Measurements from ENCODE around the gene NKD2. TPM values are rescaled to one million over a fixed set of nuclear protein-coding genes. Genes with fewer than 3 reads are reported as not detected.

NKD2 gene
- total RNA-seq, 1 donor from 2014 or later: 0.41 TPM

DNA sequence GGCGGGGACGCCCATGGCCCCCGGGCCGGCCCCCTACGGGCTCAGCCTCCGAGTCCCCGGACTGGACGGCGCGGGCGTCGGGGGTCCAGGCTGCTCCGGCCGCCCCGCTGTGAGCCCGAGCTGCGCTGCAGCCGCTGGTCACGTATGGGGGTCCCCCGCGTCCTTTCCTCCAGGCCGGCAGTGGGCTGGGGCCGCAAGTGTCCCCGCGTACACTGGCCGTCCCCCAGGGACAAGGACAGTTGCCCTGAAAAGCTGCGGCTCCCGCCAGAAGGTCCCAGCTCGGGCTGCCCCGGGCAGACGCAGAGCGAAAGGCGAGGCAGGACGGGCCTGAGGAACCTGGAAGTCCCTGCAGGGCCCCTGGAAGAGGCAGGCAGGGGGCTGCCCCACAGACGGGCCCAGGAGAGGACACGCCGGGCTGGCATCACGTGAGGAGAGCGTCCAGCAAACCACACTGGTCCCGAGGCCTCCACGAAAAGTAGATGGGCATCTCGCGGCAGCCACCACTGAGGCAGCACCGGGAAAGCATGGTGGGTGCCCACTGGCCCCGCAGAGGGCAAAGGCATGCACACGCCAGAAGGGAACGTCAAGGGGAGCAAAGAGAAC lies 3.3 kb upstream of the NKD2 start:
- FAIRE-seq: no peak
- peaks cover 55% of the 10 kb centered on the region for H3K27me3 ChIP-seq (ENCODE audit: insufficient read depth, low read length)
- Mint-ChIP-seq H3K4me3 (ENCODE audit: unreplicated experiment) (no peak overlapping the region), H3K27me3 (ENCODE audit: low read depth, unreplicated experiment) (peaks cover 48% of the 10 kb centered on the region), H3K27ac (ENCODE audit: unreplicated experiment) (no peak overlapping the region), H3K36me3 (ENCODE audit: low read depth, unreplicated experiment) (peaks cover 1% of the 10 kb centered on the region), H3K4me1 (ENCODE audit: low read depth, unreplicated experiment) (no peaks in the 10 kb centered on the region), H3K9me3 (ENCODE audit: unreplicated experiment) (no peaks in the 10 kb centered on the region)
- H3K4me2 ChIP-seq (ENCODE audit: low read length): peak overlapping the region; percentile 52
- no peak overlapping the region for H2AFZ ChIP-seq (ENCODE audit: low read depth, low read length)
- H3K4me3 ChIP-seq (ENCODE audit: insufficient read depth, low read depth, low read length): no peak overlapping the region
- no peaks in the 10 kb centered on the region for H4K20me1 ChIP-seq (ENCODE audit: insufficient read depth, low read length)
- DNase-seq (ENCODE audit: low read depth): no peak
- H3K27ac ChIP-seq (ENCODE audit: low read depth, low read length): no peak overlapping the region
- H3K36me3 ChIP-seq (ENCODE audit: insufficient read depth, low read length): no peaks in the 10 kb centered on the region
- no peaks in the 10 kb centered on the region for H3K79me2 ChIP-seq (ENCODE audit: insufficient read depth, low read length)
- H3K9ac ChIP-seq (ENCODE audit: low read length): no peak overlapping the region
- H3K4me1 ChIP-seq (ENCODE audit: insufficient read depth, low read length): no peaks in the 10 kb centered on the region
- TF ChIP-seq EZH2 (IDR thresholded peaks at IDR 0.05; ENCODE audit: insufficient read depth, low read length): peak; percentile 55
- TF ChIP-seq, protein P1, sequence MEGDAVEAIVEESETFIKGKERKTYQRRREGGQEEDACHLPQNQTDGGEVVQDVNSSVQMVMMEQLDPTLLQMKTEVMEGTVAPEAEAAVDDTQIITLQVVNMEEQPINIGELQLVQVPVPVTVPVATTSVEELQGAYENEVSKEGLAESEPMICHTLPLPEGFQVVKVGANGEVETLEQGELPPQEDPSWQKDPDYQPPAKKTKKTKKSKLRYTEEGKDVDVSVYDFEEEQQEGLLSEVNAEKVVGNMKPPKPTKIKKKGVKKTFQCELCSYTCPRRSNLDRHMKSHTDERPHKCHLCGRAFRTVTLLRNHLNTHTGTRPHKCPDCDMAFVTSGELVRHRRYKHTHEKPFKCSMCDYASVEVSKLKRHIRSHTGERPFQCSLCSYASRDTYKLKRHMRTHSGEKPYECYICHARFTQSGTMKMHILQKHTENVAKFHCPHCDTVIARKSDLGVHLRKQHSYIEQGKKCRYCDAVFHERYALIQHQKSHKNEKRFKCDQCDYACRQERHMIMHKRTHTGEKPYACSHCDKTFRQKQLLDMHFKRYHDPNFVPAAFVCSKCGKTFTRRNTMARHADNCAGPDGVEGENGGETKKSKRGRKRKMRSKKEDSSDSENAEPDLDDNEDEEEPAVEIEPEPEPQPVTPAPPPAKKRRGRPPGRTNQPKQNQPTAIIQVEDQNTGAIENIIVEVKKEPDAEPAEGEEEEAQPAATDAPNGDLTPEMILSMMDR (IDR thresholded peaks at IDR 0.05; ENCODE audit: insufficient read depth, low read depth, low read length): no peak
- H3K9me3 ChIP-seq (ENCODE audit: insufficient read depth, low read depth, low read length): no peaks in the 10 kb centered on the region

DNA sequence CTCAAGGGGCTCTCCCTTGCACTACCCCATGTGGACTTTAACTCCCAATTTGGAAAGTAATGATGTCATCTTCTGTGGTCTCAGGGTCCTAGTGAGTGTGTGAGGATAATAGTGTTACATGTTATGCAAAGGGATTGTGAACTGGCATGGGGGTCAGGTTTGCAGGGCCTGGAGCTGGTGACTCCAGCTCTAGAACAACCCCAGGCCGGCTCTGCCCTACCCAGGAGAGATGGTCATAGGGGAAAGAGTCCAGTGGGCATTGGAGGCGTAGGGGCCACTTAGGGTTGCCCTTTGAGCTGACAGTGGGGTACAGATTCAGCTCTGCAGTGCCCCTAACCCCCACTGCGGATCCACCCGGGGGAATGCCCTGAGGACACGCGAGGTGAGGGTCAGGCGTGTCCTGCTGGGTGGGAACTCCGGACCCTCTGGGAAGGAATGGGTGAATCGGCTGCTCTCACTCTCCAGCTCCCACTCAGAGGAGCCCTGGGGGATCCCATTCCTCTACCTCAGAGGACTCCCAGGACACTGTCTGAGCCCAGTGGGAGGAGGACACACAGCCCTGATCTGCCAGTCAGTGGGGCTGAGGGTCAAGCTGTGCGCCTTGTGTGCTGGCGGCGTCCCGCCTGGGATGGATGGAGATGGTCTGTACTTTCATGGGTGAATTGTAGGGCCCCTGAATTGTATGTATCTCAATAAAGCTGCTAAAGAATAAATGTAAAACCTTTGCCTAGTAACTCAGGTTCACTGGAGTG lies 2.5 kb upstream of the NKD2 start:
- Mint-ChIP-seq H3K36me3 (ENCODE audit: low read depth, unreplicated experiment) (peaks cover 1% of the 10 kb centered on the region), H3K4me1 (ENCODE audit: low read depth, unreplicated experiment) (no peaks in the 10 kb centered on the region), H3K4me3 (ENCODE audit: unreplicated experiment) (no peak overlapping the region), H3K9me3 (ENCODE audit: unreplicated experiment) (no peaks in the 10 kb centered on the region), H3K27me3 (ENCODE audit: low read depth, unreplicated experiment) (peaks cover 52% of the 10 kb centered on the region), H3K27ac (ENCODE audit: unreplicated experiment) (no peak overlapping the region)
- Histone ChIP-seq H3K36me3 (ENCODE audit: insufficient read depth, low read length) (no peaks in the 10 kb centered on the region), H3K4me1 (ENCODE audit: insufficient read depth, low read length) (no peaks in the 10 kb centered on the region), H3K9me3 (ENCODE audit: insufficient read depth, low read depth, low read length) (no peaks in the 10 kb centered on the region), H3K4me3 (ENCODE audit: insufficient read depth, low read depth, low read length) (no peak overlapping the region), H3K79me2 (ENCODE audit: insufficient read depth, low read length) (no peaks in the 10 kb centered on the region), H3K27ac (ENCODE audit: low read depth, low read length) (no peak overlapping the region), H3K27me3 (ENCODE audit: insufficient read depth, low read length) (peaks cover 60% of the 10 kb centered on the region), H4K20me1 (ENCODE audit: insufficient read depth, low read length) (no peaks in the 10 kb centered on the region), H2AFZ (ENCODE audit: low read depth, low read length) (no peak overlapping the region), H3K9ac (ENCODE audit: low read length) (no peak overlapping the region), H3K4me2 (ENCODE audit: low read length) (no peak overlapping the region)
- TF ChIP-seq, protein P1 (IDR thresholded peaks at IDR 0.05; ENCODE audit: insufficient read depth, low read depth, low read length): no peak
- TF ChIP-seq EZH2 (IDR thresholded peaks at IDR 0.05; ENCODE audit: insufficient read depth, low read length): no peak
- FAIRE-seq: no peak
- no peak for DNase-seq (ENCODE audit: low read depth)

DNA sequence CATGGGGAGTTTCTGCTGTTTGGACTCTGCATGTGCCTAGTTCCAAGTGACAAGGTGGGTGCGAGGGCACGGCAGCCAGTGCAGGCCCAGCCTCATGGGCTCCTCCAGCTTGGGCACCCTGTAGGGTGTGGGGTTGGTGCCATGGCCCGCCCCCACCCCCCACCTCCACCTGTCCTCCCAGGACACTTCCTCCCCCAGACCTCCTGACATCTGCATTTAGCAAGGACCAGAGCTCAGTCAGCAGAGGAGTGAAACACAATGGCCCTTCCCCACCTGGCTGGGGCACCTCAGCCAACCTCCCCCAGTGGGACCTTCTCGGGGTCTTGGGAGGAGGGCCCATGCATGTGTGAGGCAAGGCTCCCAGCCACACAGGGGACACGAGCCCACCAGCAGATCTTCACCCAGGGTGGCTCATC lies 1.9 kb upstream of the NKD2 start:
- H4K20me1 ChIP-seq (ENCODE audit: insufficient read depth, low read length): no peaks in the 10 kb centered on the region
- H3K4me3 ChIP-seq (ENCODE audit: insufficient read depth, low read depth, low read length): no peak overlapping the region
- no peak overlapping the region for H2AFZ ChIP-seq (ENCODE audit: low read depth, low read length)
- H3K27ac ChIP-seq (ENCODE audit: low read depth, low read length): no peak overlapping the region
- no peak for DNase-seq (ENCODE audit: low read depth)
- H3K4me1 Mint-ChIP-seq (ENCODE audit: low read depth, unreplicated experiment): no peaks in the 10 kb centered on the region
- H3K36me3 Mint-ChIP-seq (ENCODE audit: low read depth, unreplicated experiment): peaks cover 1% of the 10 kb centered on the region
- no peak overlapping the region for H3K4me2 ChIP-seq (ENCODE audit: low read length)
- H3K9ac ChIP-seq (ENCODE audit: low read length): no peak overlapping the region
- no peaks in the 10 kb centered on the region for H3K9me3 Mint-ChIP-seq (ENCODE audit: unreplicated experiment)
- TF ChIP-seq EZH2 (IDR thresholded peaks at IDR 0.05; ENCODE audit: insufficient read depth, low read length): no peak
- H3K79me2 ChIP-seq (ENCODE audit: insufficient read depth, low read length): no peaks in the 10 kb centered on the region
- no peak for FAIRE-seq
- H3K9me3 ChIP-seq (ENCODE audit: insufficient read depth, low read depth, low read length): no peaks in the 10 kb centered on the region
- no peak overlapping the region for H3K27ac Mint-ChIP-seq (ENCODE audit: unreplicated experiment)
- H3K27me3 Mint-ChIP-seq (ENCODE audit: low read depth, unreplicated experiment): peaks cover 58% of the 10 kb centered on the region
- no peaks in the 10 kb centered on the region for H3K36me3 ChIP-seq (ENCODE audit: insufficient read depth, low read length)
- no peaks in the 10 kb centered on the region for H3K4me1 ChIP-seq (ENCODE audit: insufficient read depth, low read length)
- H3K27me3 ChIP-seq (ENCODE audit: insufficient read depth, low read length): peaks cover 60% of the 10 kb centered on the region
- no peak overlapping the region for H3K4me3 Mint-ChIP-seq (ENCODE audit: unreplicated experiment)

Measured in astrocyte (in vitro differentiated cells and primary cell).